Neural progenitor cell (in vitro differentiated cells): Measurements from ENCODE around the gene MAP7D3.

Experiments
- CTCF ChIP-seq: fragments of 200-600 bp; sonication (generic); IDR thresholded peaks from 2 replicates; pipeline ENCODE4 v1.5.1; 2017; ENCODE audit warnings: antibody characterized with exemption, mild to moderate bottlenecking
- EZH2phosphoT487 ChIP-seq: fragments of 200-600 bp; sonication (generic); IDR thresholded peaks from 2 replicates; pipeline ENCODE4 v1.6.1; 2017; ENCODE audit warnings: antibody characterized with exemption

DNA sequence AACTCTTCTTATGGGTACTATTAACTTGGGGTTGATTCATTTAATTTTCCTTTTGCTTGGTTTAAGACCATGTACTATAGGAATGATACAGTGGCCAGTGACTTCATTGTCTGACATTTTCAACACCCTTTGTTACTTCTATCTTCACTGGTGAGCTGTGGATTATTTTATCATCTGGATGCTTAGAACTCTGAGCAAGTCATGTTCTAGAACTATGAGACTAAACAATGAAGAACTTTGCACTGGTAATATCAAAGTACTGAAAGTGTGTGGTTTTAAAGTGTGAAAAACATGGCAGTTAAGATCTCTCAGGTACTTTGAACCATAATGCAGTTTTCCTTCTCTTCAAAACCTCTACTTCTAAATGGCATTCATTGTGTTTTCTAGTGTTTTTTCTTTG is 47.8 kb downstream of the MAP7D3 start:
- no peak for TF ChIP-seq CTCF
- no peak for TF ChIP-seq EZH2phosphoT487
